K562 (cell line): ENCODE data around the gene CST7. TPM values are rescaled to one million over a fixed set of nuclear protein-coding genes. Genes with fewer than 3 reads are reported as not detected.

Source experiments
- ATAC-seq: fragments of 200-7000 bp; cut with Tn5 transposase; 3 replicates; pipeline ENCODE4 v1.9.1; 2020; ENCODE audit warnings: moderate library complexity
- BruUV-seq: library from RNA; stranded (reverse); fragments of 400-500 nt; replicated peaks from 2 replicates; lab custom pipeline; 2021; lab: Mats Ljungman, UMichigan
- CTCF ChIA-PET: fragments of 300-600 bp; formaldehyde crosslinking; extraction: SDS; loops from one replicate; lab custom pipeline; 2021; ENCODE audit warnings: low intra/inter-chr PET ratio; lab: Yijun Ruan, JAX
- POLR2A ChIA-PET: fragments of 300-600, 350-650 bp; sonication (Branson Sonifier 250); formaldehyde crosslinking; extraction: SDS; loops from one replicate; lab custom pipeline; 2021; ENCODE audit warnings: antibody characterized with exemption, inconsistent platforms; lab: Yijun Ruan, JAX
- DNase-seq, 4 experiments: peaks; one replicate each; pipeline versions ENCODE4 v3.0.0 to v3.0.0-alpha.2; 2011 to 2018; ENCODE audit warnings: low spot score in 3 of 4, mixed read lengths in 3 of 4; ENCODE audit errors: extremely low read depth in 1 of 4
- FAIRE-seq: peaks from 2 replicates; lab custom pipeline; 2011; peaks lifted over from hg19 to GRCh38; lab: Jason Lieb, UNC
- H2AFZ ChIP-seq: 2 replicates; pipeline ENCODE4 v1.6.0; 2011; ENCODE audit warnings: low read depth, low read length, control low read depth, inconsistent platforms
- H3K27ac ChIP-seq: fragments of 200-600 bp; 3 replicates; pipeline ENCODE4 v1.8.0; 2011; ENCODE audit warnings: low read depth, mild to moderate bottlenecking, control low read depth, inconsistent platforms, low read length, moderate library complexity, mixed read lengths; ENCODE audit errors: extremely low read depth
- H3K27me3 ChIP-seq, 2 experiments: fragments of 300-600 bp in 1 of 2; 2 replicates in 1 of 2; 3 replicates in 1 of 2; pipeline versions ENCODE4 v1.6.0 to v1.8.0; 2011; ENCODE audit warnings: inconsistent platforms in 2 of 2, low read length in 2 of 2, mild to moderate bottlenecking in 1 of 2, mixed read lengths in 1 of 2, moderate library complexity in 1 of 2; ENCODE audit not compliant: control insufficient read depth in 2 of 2, insufficient read depth in 2 of 2
- H3K36me3 ChIP-seq: fragments of 300-600 bp; 3 replicates; pipeline ENCODE4 v1.8.0; 2011; ENCODE audit warnings: mild to moderate bottlenecking, low read length, inconsistent platforms; ENCODE audit not compliant: control insufficient read depth, insufficient read depth
- H3K4me1 ChIP-seq, 2 experiments: fragments of 200-600 bp in 1 of 2; replicated peaks in 1 of 2; 2 replicates in 1 of 2; 3 replicates in 1 of 2; pipeline versions ENCODE4 v1.5.1 to v1.8.0; 2011; ENCODE audit warnings: inconsistent platforms in 2 of 2, low read length in 2 of 2, mild to moderate bottlenecking in 1 of 2, mixed read lengths in 1 of 2, moderate library complexity in 1 of 2; ENCODE audit not compliant: control insufficient read depth in 2 of 2, insufficient read depth in 2 of 2
- H3K4me2 ChIP-seq: 2 replicates; pipeline ENCODE4 v1.6.1; 2011; ENCODE audit warnings: low read length, control low read depth, inconsistent platforms, mixed read lengths; ENCODE audit not compliant: insufficient read depth
- H3K4me3 ChIP-seq: fragments of 200-600 bp; sonication (generic), shearing (Covaris generic); 2 replicates; pipeline ENCODE4 v1.5.1; 2016; ENCODE audit warnings: control low read depth, inconsistent platforms
- H3K79me2 ChIP-seq: fragments of 200-600 bp; 3 replicates; pipeline ENCODE4 v1.8.0; 2011; ENCODE audit warnings: low read length, inconsistent platforms; ENCODE audit not compliant: control insufficient read depth, insufficient read depth
- H3K9ac ChIP-seq, 2 experiments: 2 replicates each; pipeline versions ENCODE4 v1.6.0 to v1.6.1; 2011; ENCODE audit warnings: low read depth in 2 of 2, low read length in 2 of 2, control low read depth in 1 of 2, inconsistent platforms in 1 of 2, mild to moderate bottlenecking in 1 of 2, mixed read lengths in 1 of 2; ENCODE audit not compliant: insufficient read depth in 1 of 2
- H3K9me1 ChIP-seq: one replicate; pipeline ENCODE4 v1.6.0; 2011; ENCODE audit warnings: inconsistent platforms, mild to moderate bottlenecking, low read length, moderate library complexity; ENCODE audit not compliant: control insufficient read depth, insufficient read depth
- H3K9me3 ChIP-seq: replicated peaks from 2 replicates; pipeline ENCODE4 v1.5.1; 2011; ENCODE audit warnings: low read depth, low read length, inconsistent platforms; ENCODE audit not compliant: control insufficient read depth, insufficient read depth
- H4K20me1 ChIP-seq: replicated peaks from 2 replicates; pipeline ENCODE4 v1.6.1; 2011; ENCODE audit warnings: low read length, inconsistent platforms, mixed read lengths; ENCODE audit not compliant: control insufficient read depth, insufficient read depth
- EP400 ChIP-seq: fragments of 450-650 bp; IDR thresholded peaks from 2 replicates; pipeline ENCODE4 v1.6.1; 2017; ENCODE audit warnings: antibody characterized with exemption, mild to moderate bottlenecking, moderate library complexity
- LEF1 ChIP-seq: fragments of 450-650 bp; IDR thresholded peaks from 2 replicates; pipeline ENCODE4 v1.6.1; 2016; ENCODE audit warnings: mild to moderate bottlenecking
- MAZ ChIP-seq, 2 experiments: fragments of 450-650 bp in 1 of 2; sonication (generic) in 1 of 2; formaldehyde crosslinking; IDR thresholded peaks in 1 of 2; conservative IDR thresholded peaks in 1 of 2; 2 replicates each; pipeline versions ENCODE4 v1.4.0 to v1.5.0; 2020; ENCODE audit warnings: mild to moderate bottlenecking in 1 of 2, missing genetic modification reagents in 1 of 2
- NRF1 ChIP-seq, 2 experiments: fragments of 450-650 bp; IDR thresholded peaks in 1 of 2; conservative IDR thresholded peaks in 1 of 2; 2 replicates each; pipeline ENCODE4 v1.6.1; 2014; ENCODE audit warnings: mild to moderate bottlenecking in 2 of 2
- PTRF ChIP-seq: fragments of 450-650 bp; IDR thresholded peaks from 2 replicates; pipeline ENCODE4 v1.6.1; 2016; ENCODE audit warnings: mild to moderate bottlenecking, missing genetic modification characterization, missing compliant biosample characterization
- SNAPC5 ChIP-seq: fragments of 250-450 bp; sonication (Bioruptor Pico); IDR thresholded peaks from 2 replicates; pipeline ENCODE4 v1.8.0; 2021; ENCODE audit warnings: moderate library complexity, mild to moderate bottlenecking, inconsistent platforms
- THRAP3 ChIP-seq: fragments of 450-650 bp; IDR thresholded peaks from 2 replicates; pipeline ENCODE4 v1.6.1; 2016; ENCODE audit warnings: mild to moderate bottlenecking, inconsistent platforms, borderline replicate concordance
- ZNF24 ChIP-seq: fragments of 450-650 bp; IDR thresholded peaks from 2 replicates; pipeline ENCODE4 v1.6.1; 2016
- ZNF395 ChIP-seq: fragments of 200-800 bp; sonication (Bioruptor generic); IDR thresholded peaks from 2 replicates; pipeline ENCODE4 v1.6.1; 2017; ENCODE audit warnings: missing genetic modification characterization, missing compliant biosample characterization
- ZNF41 ChIP-seq: fragments of 250-450 bp; sonication (Bioruptor Pico); conservative IDR thresholded peaks from 2 replicates; pipeline ENCODE4 v1.4.0; 2020; ENCODE audit warnings: mild to moderate bottlenecking
- ZNF561 ChIP-seq: fragments of 450-650 bp; formaldehyde crosslinking; conservative IDR thresholded peaks from 2 replicates; pipeline ENCODE4 v1.4.0; 2020; ENCODE audit warnings: mild to moderate bottlenecking, moderate library complexity
- WGBS: fragments of 100-300 bp; shearing (Covaris generic); methylation state at CpG from one replicate; pipeline ENCODE4 v1.1.6; 2016; ENCODE audit warnings: low coverage, mixed read lengths; ENCODE audit not compliant: insufficient coverage; ENCODE audit errors: missing lambda C conversion rate; 5-methylcytosine and 5-hydroxymethylcytosine counted together
- in situ Hi-C: fragments of 300-500 bp; cut with MboI; formaldehyde crosslinking; loops from 4 replicates; pipeline ENCODE4 v1.15.0; 2018; ENCODE audit warnings: inconsistent platforms, mixed read lengths
- intact Hi-C: fragments of 100-400 bp; cut with micrococcal nuclease; formaldehyde crosslinking; loops from 2 replicates; pipeline ENCODE4 v1.14.2; 2022
- polyA plus RNA-seq, 8 experiments: library from polyadenylated mRNA; depleted of rRNA in 4 of 8; stranded (reverse) in 5 of 8; unstranded in 3 of 8; fragments of >200 nt; fragmentation: Nextera tagmentation in 2 of 8; fragmentation: Illumina TruSeq in 1 of 8; extraction: Ambion mirVana in 2 of 8; extraction: Trizol in 1 of 8; gene quantifications; 2 replicates each; pipeline versions ENCODE4 v1.2.1 to v1.2.3, GENCODE V29; 2011 to 2014; ENCODE audit warnings: inconsistent platforms in 1 of 8, missing spikeins in 1 of 8
- total RNA-seq, 7 experiments: library from RNA; depleted of rRNA in 6 of 7; stranded (reverse); fragments of >200 nt in 6 of 7; fragmentation: Illumina TruSeq in 2 of 7; extraction: Trizol in 2 of 7; gene quantifications; 2 replicates each; pipeline versions ENCODE4 v1.2.1 to v1.2.3, GENCODE V29; 2011 to 2021; ENCODE audit warnings: low replicate concordance in 1 of 7
- TF ChIP-seq, protein P1 (sequence below): fragments of 250-450 bp; sonication (Bioruptor Pico); IDR thresholded peaks from 2 replicates; pipeline ENCODE4 v1.4.0; 2020; ENCODE audit warnings: mild to moderate bottlenecking, moderate library complexity, borderline replicate concordance
- TF ChIP-seq, protein P2 (sequence below): sonication (generic); formaldehyde crosslinking; IDR thresholded peaks from 2 replicates; pipeline ENCODE4 v1.5.0; 2020; ENCODE audit warnings: missing genetic modification reagents
- TF ChIP-seq, protein P3 (sequence below), 2 experiments: IDR thresholded peaks; 2 replicates each; pipeline ENCODE4 v1.6.1; 2012; ENCODE audit warnings: improper control_type of control experiment in 2 of 2, low read depth in 2 of 2, low read length in 2 of 2, borderline replicate concordance in 1 of 2

Gene CST7
- total and polyA plus RNA-seq, 9 of the 15 experiments (the other 6 are each of a cell fraction or from before 2014, with no cell fraction given): not detected

GRCh38 chr20:24995741-24996448, 46.8 kb downstream of the CST7 start:
- intact Hi-C loops: loop anchor here (2.0 to 10.0 kb wide), 4 partner anchors 75 to 399 kb away; partner anchors contain the start of gene ABHD12
- POLR2A ChIA-PET: interaction anchor here (0.6 kb wide), 1 partner anchor 252 kb away, joined by 3 read pairs; the partner anchor contains the start of gene PYGB
- TF ChIP-seq, protein P1, sequence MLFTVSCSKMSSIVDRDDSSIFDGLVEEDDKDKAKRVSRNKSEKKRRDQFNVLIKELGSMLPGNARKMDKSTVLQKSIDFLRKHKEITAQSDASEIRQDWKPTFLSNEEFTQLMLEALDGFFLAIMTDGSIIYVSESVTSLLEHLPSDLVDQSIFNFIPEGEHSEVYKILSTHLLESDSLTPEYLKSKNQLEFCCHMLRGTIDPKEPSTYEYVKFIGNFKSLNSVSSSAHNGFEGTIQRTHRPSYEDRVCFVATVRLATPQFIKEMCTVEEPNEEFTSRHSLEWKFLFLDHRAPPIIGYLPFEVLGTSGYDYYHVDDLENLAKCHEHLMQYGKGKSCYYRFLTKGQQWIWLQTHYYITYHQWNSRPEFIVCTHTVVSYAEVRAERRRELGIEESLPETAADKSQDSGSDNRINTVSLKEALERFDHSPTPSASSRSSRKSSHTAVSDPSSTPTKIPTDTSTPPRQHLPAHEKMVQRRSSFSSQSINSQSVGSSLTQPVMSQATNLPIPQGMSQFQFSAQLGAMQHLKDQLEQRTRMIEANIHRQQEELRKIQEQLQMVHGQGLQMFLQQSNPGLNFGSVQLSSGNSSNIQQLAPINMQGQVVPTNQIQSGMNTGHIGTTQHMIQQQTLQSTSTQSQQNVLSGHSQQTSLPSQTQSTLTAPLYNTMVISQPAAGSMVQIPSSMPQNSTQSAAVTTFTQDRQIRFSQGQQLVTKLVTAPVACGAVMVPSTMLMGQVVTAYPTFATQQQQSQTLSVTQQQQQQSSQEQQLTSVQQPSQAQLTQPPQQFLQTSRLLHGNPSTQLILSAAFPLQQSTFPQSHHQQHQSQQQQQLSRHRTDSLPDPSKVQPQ (CRISPR knock-in tag): no peak
- TF ChIP-seq EP400: no peak
- TF ChIP-seq, protein P2, sequence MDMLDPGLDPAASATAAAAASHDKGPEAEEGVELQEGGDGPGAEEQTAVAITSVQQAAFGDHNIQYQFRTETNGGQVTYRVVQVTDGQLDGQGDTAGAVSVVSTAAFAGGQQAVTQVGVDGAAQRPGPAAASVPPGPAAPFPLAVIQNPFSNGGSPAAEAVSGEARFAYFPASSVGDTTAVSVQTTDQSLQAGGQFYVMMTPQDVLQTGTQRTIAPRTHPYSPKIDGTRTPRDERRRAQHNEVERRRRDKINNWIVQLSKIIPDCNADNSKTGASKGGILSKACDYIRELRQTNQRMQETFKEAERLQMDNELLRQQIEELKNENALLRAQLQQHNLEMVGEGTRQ (CRISPR knock-in tag): no peak
- no peak for TF ChIP-seq ZNF395 (CRISPR knock-in tag)
- TF ChIP-seq THRAP3: no peak
- no peak for TF ChIP-seq ZNF24
- TF ChIP-seq PTRF (tag): no peak
- TF ChIP-seq, protein P3, sequence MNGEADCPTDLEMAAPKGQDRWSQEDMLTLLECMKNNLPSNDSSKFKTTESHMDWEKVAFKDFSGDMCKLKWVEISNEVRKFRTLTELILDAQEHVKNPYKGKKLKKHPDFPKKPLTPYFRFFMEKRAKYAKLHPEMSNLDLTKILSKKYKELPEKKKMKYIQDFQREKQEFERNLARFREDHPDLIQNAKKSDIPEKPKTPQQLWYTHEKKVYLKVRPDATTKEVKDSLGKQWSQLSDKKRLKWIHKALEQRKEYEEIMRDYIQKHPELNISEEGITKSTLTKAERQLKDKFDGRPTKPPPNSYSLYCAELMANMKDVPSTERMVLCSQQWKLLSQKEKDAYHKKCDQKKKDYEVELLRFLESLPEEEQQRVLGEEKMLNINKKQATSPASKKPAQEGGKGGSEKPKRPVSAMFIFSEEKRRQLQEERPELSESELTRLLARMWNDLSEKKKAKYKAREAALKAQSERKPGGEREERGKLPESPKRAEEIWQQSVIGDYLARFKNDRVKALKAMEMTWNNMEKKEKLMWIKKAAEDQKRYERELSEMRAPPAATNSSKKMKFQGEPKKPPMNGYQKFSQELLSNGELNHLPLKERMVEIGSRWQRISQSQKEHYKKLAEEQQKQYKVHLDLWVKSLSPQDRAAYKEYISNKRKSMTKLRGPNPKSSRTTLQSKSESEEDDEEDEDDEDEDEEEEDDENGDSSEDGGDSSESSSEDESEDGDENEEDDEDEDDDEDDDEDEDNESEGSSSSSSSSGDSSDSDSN (IDR thresholded peaks at IDR 0.05; ENCODE audit: borderline replicate concordance in 1 of 2, low read depth in 2 of 2, low read length in 2 of 2): no peak
- no peak for TF ChIP-seq LEF1
- TF ChIP-seq NRF1 (conservative IDR thresholded peaks at IDR 0.05 in 1 of 2, IDR thresholded peaks at IDR 0.05 in 1 of 2): no peak
- no peak for TF ChIP-seq MAZ (CRISPR knock-in tag; conservative IDR thresholded peaks at IDR 0.05 in 1 of 2, IDR thresholded peaks at IDR 0.05 in 1 of 2)
- TF ChIP-seq SNAPC5: no peak
- no peak for TF ChIP-seq ZNF561 (CRISPR knock-in tag)
- no peak for TF ChIP-seq ZNF41

More at GRCh38 chr20:24995741-24996448, 46.8 kb downstream of the CST7 start:
- H3K27me3 ChIP-seq: peaks cover 0 to 7% of the 10 kb centered on the region in 2 experiments; a peak in 3 of 5 replicates
- 4% methylated on average over 8 of the region's 9 CpGs for WGBS
- FAIRE-seq (no peak), DNase-seq (no peak), ATAC-seq (no peak)
- H2AFZ ChIP-seq: no peak overlapping the region
- CTCF ChIA-PET: interaction anchor here (2.0 to 3.8 kb wide), 2 partner anchors 69 to 184 kb away, joined by 12 to 34 read pairs; no protein-coding TSS in a partner anchor
- no peak overlapping the region for H3K9ac ChIP-seq
- H3K9me3 ChIP-seq: no peaks in the 10 kb centered on the region
- no peak overlapping the region for H3K4me2 ChIP-seq
- H3K4me3 ChIP-seq: no peak overlapping the region
- peaks cover 10 to 11% of the 10 kb centered on the region in 2 experiments; a peak in 4 of 5 replicates for H3K4me1 ChIP-seq
- H3K79me2 ChIP-seq: peaks cover 15% of the 10 kb centered on the region
- H4K20me1 ChIP-seq: peaks cover 4% of the 10 kb centered on the region; the same call in 1 of the 2 replicates
- no peak overlapping the region for H3K27ac ChIP-seq
- BruUV-seq: no TSS peak
- in situ Hi-C loops: no loop called here
- H3K36me3 ChIP-seq: no peaks in the 10 kb centered on the region
- H3K9me1 ChIP-seq: no peaks in the 10 kb centered on the region
